PC-9 (cell line): ENCODE results near the gene KDM4B. TPM values are rescaled to one million over a fixed set of nuclear protein-coding genes. Genes with fewer than 3 reads are reported as not detected.
A peak's percentile ranks its signal among the peaks of the same experiment; 100 is the strongest.

Experiments used
- BruUV-seq: library from RNA; stranded (reverse); fragments of 400-500 nt; replicated peaks from 2 replicates; lab custom pipeline; 2021; lab: Mats Ljungman, UMichigan
- CTCF ChIA-PET: fragments of 300-600 bp; sonication (Branson Sonifier 250); formaldehyde crosslinking; loops from one replicate; lab custom pipeline; 2022; ENCODE audit warnings: antibody characterized with exemption; lab: Charles Lee
- POLR2A ChIA-PET: fragments of 300-600 bp; sonication (Branson Sonifier 250); formaldehyde crosslinking; loops from one replicate; lab custom pipeline; 2022; ENCODE audit warnings: antibody characterized with exemption; ENCODE audit not compliant: unreplicated experiment; lab: Charles Lee
- DNase-seq, 2 experiments: peaks; one replicate each; pipeline versions ENCODE4 v3.0.0 to v3.0.0-alpha.2; 2015 to 2022; ENCODE audit warnings: mixed read lengths in 1 of 2
- H2AFZ ChIP-seq: fragments of 200-600 bp; sonication (generic); 2 replicates; pipeline ENCODE4 v1.8.1; 2017; ENCODE audit warnings: antibody characterized with exemption
- H3F3A ChIP-seq: fragments of 200-600 bp; sonication (generic); 2 replicates; pipeline ENCODE4 v1.8.1; 2017; ENCODE audit warnings: antibody characterized with exemption, mild to moderate bottlenecking, low read depth; ENCODE audit not compliant: insufficient read depth
- H3K27ac ChIP-seq: fragments of 200-600 bp; sonication (generic); 2 replicates; pipeline ENCODE4 v1.6.1; 2016; ENCODE audit warnings: mixed run types
- H3K27me3 ChIP-seq: fragments of 200-600 bp; sonication (generic); 2 replicates; pipeline ENCODE4 v1.6.1; 2016; ENCODE audit warnings: low read depth, mixed run types; ENCODE audit not compliant: insufficient read depth
- H3K36me3 ChIP-seq: fragments of 200-600 bp; sonication (generic); 2 replicates; pipeline ENCODE4 v1.6.1; 2016; ENCODE audit warnings: low read depth, mixed run types
- H3K4me1 ChIP-seq: fragments of 200-600 bp; sonication (generic); replicated peaks from 2 replicates; pipeline ENCODE4 v1.6.1; 2016; ENCODE audit warnings: mixed run types; ENCODE audit not compliant: insufficient read depth
- H3K4me2 ChIP-seq: fragments of 200-600 bp; sonication (generic); 2 replicates; pipeline ENCODE4 v1.6.1; 2017; ENCODE audit warnings: mixed run types
- H3K4me3 ChIP-seq: fragments of 200-600 bp; sonication (generic); 2 replicates; pipeline ENCODE4 v1.6.1; 2016; ENCODE audit warnings: mixed run types
- H3K79me2 ChIP-seq: fragments of 200-600 bp; sonication (generic); 2 replicates; pipeline ENCODE4 v1.6.1; 2017; ENCODE audit warnings: low read depth, mixed run types
- H3K9me2 ChIP-seq: fragments of 200-600 bp; sonication (generic); 2 replicates; pipeline ENCODE4 v1.8.1; 2017; ENCODE audit warnings: mild to moderate bottlenecking; ENCODE audit not compliant: insufficient read depth
- H3K9me3 ChIP-seq: fragments of 200-600 bp; sonication (generic); 2 replicates; pipeline ENCODE4 v1.8.1; 2016; ENCODE audit warnings: low read depth; ENCODE audit not compliant: insufficient read depth
- H4K20me1 ChIP-seq: fragments of 200-600 bp; sonication (generic); 2 replicates; pipeline ENCODE4 v1.8.1; 2017; ENCODE audit not compliant: insufficient read depth
- EZH2 ChIP-seq: fragments of 200-600 bp; sonication (generic); IDR thresholded peaks from 2 replicates; pipeline ENCODE4 v1.8.0; 2017; ENCODE audit warnings: antibody characterized with exemption, low read depth
- intact Hi-C: fragments of 100-400 bp; cut with micrococcal nuclease; formaldehyde crosslinking; loops from one replicate; pipeline ENCODE4 v1.10.0; 2022; ENCODE audit not compliant: unreplicated experiment
- total RNA-seq: library from RNA; stranded (reverse); gene quantifications from 2 replicates; pipeline ENCODE4 v1.2.3, GENCODE V29; 2021
- TF ChIP-seq, protein P1 (sequence below): fragments of 200-600 bp; sonication (generic); conservative IDR thresholded peaks from 2 replicates; pipeline ENCODE4 v1.6.1; 2017; ENCODE audit warnings: mixed run types, antibody characterized with exemption, mild to moderate bottlenecking, moderate library complexity

Gene KDM4B
- total RNA-seq, 1 experiment from 2014 or later = 19.5 TPM

DNA sequence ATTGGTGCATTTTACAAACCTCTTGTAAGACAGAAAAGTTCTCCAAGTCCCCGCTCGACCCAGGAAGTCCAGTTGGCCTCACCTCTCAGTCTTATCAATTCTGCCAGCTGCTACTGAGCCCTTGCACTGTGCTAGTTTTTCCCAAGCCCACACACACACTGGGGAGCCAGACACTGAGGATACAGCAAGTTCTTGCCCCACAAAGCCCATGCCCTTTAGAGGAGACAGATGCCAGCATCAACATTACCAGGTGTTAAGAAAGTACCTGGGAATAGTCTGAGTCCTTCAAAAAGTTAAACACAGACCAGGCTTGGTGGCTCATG lies 196.7 kb downstream of the KDM4B start:
- no peaks in the 10 kb centered on the region for H3K27me3 ChIP-seq
- peaks cover 8% of the 10 kb centered on the region for H3F3A ChIP-seq
- ChIA-PET CTCF (no interaction called here), POLR2A (no interaction called here)
- BruUV-seq = no TSS peak
- no peaks in the 10 kb centered on the region for H3K9me2 ChIP-seq
- peak overlapping the region; percentile 31 for H3K4me2 ChIP-seq
- DNase-seq = no peak
- H3K9me3 ChIP-seq = no peaks in the 10 kb centered on the region
- H3K27ac ChIP-seq = peak overlapping the region; percentile 61
- no peak for TF ChIP-seq EZH2
- TF ChIP-seq, protein P1, sequence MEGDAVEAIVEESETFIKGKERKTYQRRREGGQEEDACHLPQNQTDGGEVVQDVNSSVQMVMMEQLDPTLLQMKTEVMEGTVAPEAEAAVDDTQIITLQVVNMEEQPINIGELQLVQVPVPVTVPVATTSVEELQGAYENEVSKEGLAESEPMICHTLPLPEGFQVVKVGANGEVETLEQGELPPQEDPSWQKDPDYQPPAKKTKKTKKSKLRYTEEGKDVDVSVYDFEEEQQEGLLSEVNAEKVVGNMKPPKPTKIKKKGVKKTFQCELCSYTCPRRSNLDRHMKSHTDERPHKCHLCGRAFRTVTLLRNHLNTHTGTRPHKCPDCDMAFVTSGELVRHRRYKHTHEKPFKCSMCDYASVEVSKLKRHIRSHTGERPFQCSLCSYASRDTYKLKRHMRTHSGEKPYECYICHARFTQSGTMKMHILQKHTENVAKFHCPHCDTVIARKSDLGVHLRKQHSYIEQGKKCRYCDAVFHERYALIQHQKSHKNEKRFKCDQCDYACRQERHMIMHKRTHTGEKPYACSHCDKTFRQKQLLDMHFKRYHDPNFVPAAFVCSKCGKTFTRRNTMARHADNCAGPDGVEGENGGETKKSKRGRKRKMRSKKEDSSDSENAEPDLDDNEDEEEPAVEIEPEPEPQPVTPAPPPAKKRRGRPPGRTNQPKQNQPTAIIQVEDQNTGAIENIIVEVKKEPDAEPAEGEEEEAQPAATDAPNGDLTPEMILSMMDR = no peak
- no peaks in the 10 kb centered on the region for H4K20me1 ChIP-seq
- no peaks in the 10 kb centered on the region for H3K79me2 ChIP-seq
- intact Hi-C loops = no loop called here
- H2AFZ ChIP-seq = no peak overlapping the region
- H3K4me3 ChIP-seq = no peak overlapping the region
- peaks cover 14% of the 10 kb centered on the region for H3K4me1 ChIP-seq
- H3K36me3 ChIP-seq = no peaks in the 10 kb centered on the region

DNA sequence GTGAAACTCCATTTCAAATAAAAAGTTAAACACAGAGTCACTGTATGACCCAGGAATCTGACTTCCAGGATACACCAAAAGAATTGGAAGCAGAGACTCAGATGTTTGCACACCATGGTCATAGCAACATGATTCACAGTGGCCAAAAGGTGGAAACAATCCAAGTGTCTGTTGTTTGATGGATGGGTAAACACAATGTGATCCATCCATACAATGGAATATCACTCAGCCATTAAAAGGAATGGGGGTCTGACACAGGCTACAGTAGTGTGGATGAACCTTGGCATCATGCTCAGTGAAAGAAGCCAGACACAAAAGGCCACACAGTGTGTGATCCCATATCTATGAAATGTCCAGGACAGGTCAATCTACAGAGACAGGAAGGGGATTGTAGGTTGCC lies 197.3 kb downstream of the KDM4B start:
- no peaks in the 10 kb centered on the region for H3K36me3 ChIP-seq
- ChIA-PET POLR2A (no interaction called here), CTCF (no interaction called here)
- H3F3A ChIP-seq = peaks cover 14% of the 10 kb centered on the region
- intact Hi-C loops = no loop called here
- no peak overlapping the region for H2AFZ ChIP-seq
- H3K9me3 ChIP-seq = no peaks in the 10 kb centered on the region
- no peak overlapping the region for H3K4me3 ChIP-seq
- peaks cover 20% of the 10 kb centered on the region for H3K4me1 ChIP-seq
- BruUV-seq = no TSS peak
- no peaks in the 10 kb centered on the region for H3K9me2 ChIP-seq
- H4K20me1 ChIP-seq = no peaks in the 10 kb centered on the region
- TF ChIP-seq EZH2 = no peak
- TF ChIP-seq, protein P1 = no peak
- H3K27ac ChIP-seq = peak overlapping the region; percentile 61
- peak; percentile 19 to 76 for DNase-seq
- no peaks in the 10 kb centered on the region for H3K79me2 ChIP-seq
- no peaks in the 10 kb centered on the region for H3K27me3 ChIP-seq
- H3K4me2 ChIP-seq = peak overlapping the region; percentile 31

DNA sequence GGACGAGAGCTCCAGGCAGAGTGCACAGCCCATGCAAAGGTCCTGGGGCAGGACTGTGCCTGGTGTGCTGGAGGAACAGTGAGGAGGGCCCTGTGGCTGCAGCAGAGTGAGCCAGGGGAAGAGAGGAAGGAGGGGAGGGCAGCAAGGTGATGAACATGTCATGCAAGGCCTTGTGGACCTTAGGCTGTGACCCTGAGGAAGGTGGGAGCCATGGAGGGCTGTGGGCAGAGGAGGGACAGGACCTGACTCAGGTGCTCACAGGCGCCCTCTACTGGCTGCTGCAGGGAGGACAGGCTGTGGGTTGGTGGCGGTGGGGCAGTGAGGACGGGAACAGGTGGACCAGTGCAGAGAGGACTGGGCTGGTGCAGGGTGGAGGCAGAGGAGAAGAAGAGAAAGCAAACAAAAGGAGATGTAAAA lies 201.4 kb downstream of the KDM4B start:
- H3K79me2 ChIP-seq = no peaks in the 10 kb centered on the region
- H3K27ac ChIP-seq = peak overlapping the region; percentile 100
- no peak overlapping the region for H2AFZ ChIP-seq
- no peak for DNase-seq
- intact Hi-C loops = loop anchor here (5.0 to 10.0 kb wide), 2 partner anchors 94 to 123 kb away; no protein-coding TSS in a partner anchor
- no peaks in the 10 kb centered on the region for H3K9me3 ChIP-seq
- no peaks in the 10 kb centered on the region for H4K20me1 ChIP-seq
- H3K27me3 ChIP-seq = no peaks in the 10 kb centered on the region
- BruUV-seq = no TSS peak
- H3K9me2 ChIP-seq = no peaks in the 10 kb centered on the region
- ChIA-PET POLR2A (no interaction called here), CTCF (no interaction called here)
- H3K36me3 ChIP-seq = no peaks in the 10 kb centered on the region
- TF ChIP-seq, protein P1 = peak; percentile 67
- TF ChIP-seq EZH2 = no peak
- H3K4me3 ChIP-seq = no peak overlapping the region
- H3K4me1 ChIP-seq = peaks cover 36% of the 10 kb centered on the region
- H3F3A ChIP-seq = peaks cover 44% of the 10 kb centered on the region
- H3K4me2 ChIP-seq = no peak overlapping the region
